Gastroesophageal sphincter (tissue), 3 donors: ENCODE measurements around the gene MAP4K4.

Source experiments
- CTCF ChIP-seq, 4 experiments: fragments of 200-600 bp in 2 of 4; fragments of 450-650 bp in 2 of 4; sonication (generic) in 1 of 4; IDR thresholded peaks; one replicate each; pipeline ENCODE4 v1.5.1; 2017 to 2019; ENCODE audit warnings: antibody characterized with exemption in 4 of 4, mild to moderate bottlenecking in 2 of 4, moderate library complexity in 2 of 4
- EP300 ChIP-seq: sonication (generic); formaldehyde crosslinking; IDR thresholded peaks from one replicate; pipeline ENCODE4 v1.6.1; 2017; ENCODE audit warnings: antibody characterized with exemption, mild to moderate bottlenecking
- POLR2A ChIP-seq, 2 donors: fragments of 450-650 bp; IDR thresholded peaks; one replicate each; pipeline ENCODE4 v1.6.1; 2017; ENCODE audit warnings: antibody characterized with exemption in 2 of 2, mild to moderate bottlenecking in 2 of 2, moderate library complexity in 1 of 2
- POLR2AphosphoS5 ChIP-seq: sonication (generic); formaldehyde crosslinking; IDR thresholded peaks from one replicate; pipeline ENCODE4 v1.6.1; 2017; ENCODE audit warnings: antibody characterized with exemption

DNA sequence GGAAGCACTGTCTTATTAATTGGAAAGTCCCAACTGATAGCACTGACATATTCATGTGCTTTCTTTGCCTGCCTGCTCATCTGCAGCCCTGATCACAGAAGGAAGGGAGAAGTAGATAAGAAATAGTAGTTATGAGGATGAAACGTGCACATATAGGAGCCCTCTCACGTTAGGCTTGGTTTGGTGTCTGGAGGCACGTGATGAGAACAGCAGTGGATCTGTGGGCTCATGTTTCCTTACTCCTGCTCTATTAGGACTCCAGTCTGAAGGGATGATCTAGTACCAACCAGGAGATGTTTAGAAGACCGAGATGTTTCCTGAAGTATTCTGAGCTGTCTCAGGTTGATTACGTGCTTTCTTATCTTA lies 84.9 kb downstream of the MAP4K4 start:
- TF ChIP-seq CTCF (IDR thresholded peaks at IDR 0.05) (no peak), POLR2A (IDR thresholded peaks at IDR 0.05) (no peak), POLR2AphosphoS5 (no peak), EP300 (no peak)
